DND-41 (cell line): ENCODE data around the gene PAMR1.

Experiments
- ATAC-seq: fragments of 200-7000 bp; cut with Tn5 transposase; 3 replicates; pipeline ENCODE4 v1.9.1; 2021; ENCODE audit warnings: low read depth; ENCODE audit not compliant: insufficient read depth
- DNase-seq: peaks from one replicate; pipeline ENCODE4 v3.0.0-alpha.2; 2020
- H2AFZ ChIP-seq: 2 replicates; pipeline ENCODE4 v1.6.0; 2012; ENCODE audit warnings: low read depth, low read length
- H3K27ac ChIP-seq: 2 replicates; pipeline ENCODE4 v1.5.1; 2012; ENCODE audit warnings: low read length, inconsistent platforms
- H3K27me3 ChIP-seq: fragments of 200-600 bp; sonication (generic); 2 replicates; pipeline ENCODE4 v1.6.0; 2012; ENCODE audit warnings: low read length, mild to moderate bottlenecking, inconsistent platforms; ENCODE audit not compliant: insufficient read depth, poor library complexity
- H3K36me3 ChIP-seq: 2 replicates; pipeline ENCODE4 v1.5.1; 2012; ENCODE audit warnings: low read length, inconsistent platforms; ENCODE audit not compliant: insufficient read depth
- H3K4me1 ChIP-seq: 2 replicates; pipeline ENCODE4 v1.5.1; 2012; ENCODE audit warnings: mild to moderate bottlenecking, low read length; ENCODE audit not compliant: insufficient read depth
- H3K4me2 ChIP-seq: 2 replicates; pipeline ENCODE4 v1.6.0; 2012; ENCODE audit warnings: mild to moderate bottlenecking, moderate library complexity, low read length, inconsistent platforms; ENCODE audit not compliant: insufficient read depth
- H3K4me3 ChIP-seq, 2 experiments: fragments of 200-600 bp in 1 of 2; shearing (Covaris generic) in 1 of 2; 2 replicates each; pipeline ENCODE4 v1.5.1; 2012 to 2016; ENCODE audit warnings: inconsistent platforms in 2 of 2, low read length in 2 of 2, mild to moderate bottlenecking in 2 of 2, low read depth in 1 of 2, moderate library complexity in 1 of 2
- H3K79me2 ChIP-seq: 2 replicates; pipeline ENCODE4 v1.6.0; 2012; ENCODE audit warnings: low read length, inconsistent platforms; ENCODE audit not compliant: insufficient read depth
- H3K9ac ChIP-seq: 2 replicates; pipeline ENCODE4 v1.6.0; 2012; ENCODE audit warnings: low read depth, mild to moderate bottlenecking, inconsistent platforms, low read length, moderate library complexity
- H3K9me3 ChIP-seq: 2 replicates; pipeline ENCODE4 v1.5.1; 2012; ENCODE audit warnings: low read length, moderate library complexity, mild to moderate bottlenecking, inconsistent platforms; ENCODE audit not compliant: insufficient read depth, severe bottlenecking
- H4K20me1 ChIP-seq: 2 replicates; pipeline ENCODE4 v1.6.0; 2012; ENCODE audit warnings: low read length; ENCODE audit not compliant: insufficient read depth
- EZH2 ChIP-seq: IDR thresholded peaks from 3 replicates; pipeline ENCODE4 v1.6.1; 2012; ENCODE audit warnings: borderline replicate concordance, low read depth, mild to moderate bottlenecking, moderate library complexity, low read length, inconsistent platforms; ENCODE audit not compliant: severe bottlenecking
- TF ChIP-seq, protein P1 (sequence below): IDR thresholded peaks from 2 replicates; pipeline ENCODE4 v1.5.1; 2012; ENCODE audit warnings: borderline replicate concordance, low read length, moderate library complexity, mild to moderate bottlenecking; ENCODE audit not compliant: poor library complexity, severe bottlenecking; ENCODE audit errors: extremely low read depth

Gene PAMR1

DNA sequence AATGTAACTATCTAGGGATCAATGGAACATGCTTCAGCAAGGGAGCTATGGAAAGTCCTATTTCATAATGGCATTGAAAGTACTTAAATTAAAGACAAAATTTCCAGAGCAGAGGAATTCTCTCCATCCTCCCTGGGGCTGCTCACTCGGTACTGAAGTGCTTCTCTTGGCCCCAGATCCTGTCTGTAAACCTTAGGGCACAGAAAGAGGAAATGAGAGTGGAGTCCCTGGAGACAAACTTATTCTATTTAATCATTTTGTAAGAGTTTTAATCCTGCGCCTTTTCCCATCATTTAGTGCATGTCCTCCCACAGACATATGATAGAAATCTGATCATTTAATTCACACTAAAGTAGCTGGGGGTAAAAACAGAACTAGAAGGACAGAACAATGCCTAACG is 20.9 kb upstream of the PAMR1 start:
- H3K79me2 ChIP-seq = no peaks in the 10 kb centered on the region
- no peak for TF ChIP-seq EZH2
- TF ChIP-seq, protein P1, sequence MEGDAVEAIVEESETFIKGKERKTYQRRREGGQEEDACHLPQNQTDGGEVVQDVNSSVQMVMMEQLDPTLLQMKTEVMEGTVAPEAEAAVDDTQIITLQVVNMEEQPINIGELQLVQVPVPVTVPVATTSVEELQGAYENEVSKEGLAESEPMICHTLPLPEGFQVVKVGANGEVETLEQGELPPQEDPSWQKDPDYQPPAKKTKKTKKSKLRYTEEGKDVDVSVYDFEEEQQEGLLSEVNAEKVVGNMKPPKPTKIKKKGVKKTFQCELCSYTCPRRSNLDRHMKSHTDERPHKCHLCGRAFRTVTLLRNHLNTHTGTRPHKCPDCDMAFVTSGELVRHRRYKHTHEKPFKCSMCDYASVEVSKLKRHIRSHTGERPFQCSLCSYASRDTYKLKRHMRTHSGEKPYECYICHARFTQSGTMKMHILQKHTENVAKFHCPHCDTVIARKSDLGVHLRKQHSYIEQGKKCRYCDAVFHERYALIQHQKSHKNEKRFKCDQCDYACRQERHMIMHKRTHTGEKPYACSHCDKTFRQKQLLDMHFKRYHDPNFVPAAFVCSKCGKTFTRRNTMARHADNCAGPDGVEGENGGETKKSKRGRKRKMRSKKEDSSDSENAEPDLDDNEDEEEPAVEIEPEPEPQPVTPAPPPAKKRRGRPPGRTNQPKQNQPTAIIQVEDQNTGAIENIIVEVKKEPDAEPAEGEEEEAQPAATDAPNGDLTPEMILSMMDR = no peak
- H3K9ac ChIP-seq = no peak overlapping the region
- H3K36me3 ChIP-seq = no peaks in the 10 kb centered on the region
- no peak overlapping the region for H3K4me2 ChIP-seq
- H3K9me3 ChIP-seq = no peaks in the 10 kb centered on the region
- DNase-seq (no peak), ATAC-seq (no peak)
- H3K4me3 ChIP-seq = no peak overlapping the region
- H2AFZ ChIP-seq = no peak overlapping the region
- no peaks in the 10 kb centered on the region for H3K4me1 ChIP-seq
- H3K27me3 ChIP-seq = peaks cover 7% of the 10 kb centered on the region
- no peaks in the 10 kb centered on the region for H4K20me1 ChIP-seq
- no peak overlapping the region for H3K27ac ChIP-seq

DNA sequence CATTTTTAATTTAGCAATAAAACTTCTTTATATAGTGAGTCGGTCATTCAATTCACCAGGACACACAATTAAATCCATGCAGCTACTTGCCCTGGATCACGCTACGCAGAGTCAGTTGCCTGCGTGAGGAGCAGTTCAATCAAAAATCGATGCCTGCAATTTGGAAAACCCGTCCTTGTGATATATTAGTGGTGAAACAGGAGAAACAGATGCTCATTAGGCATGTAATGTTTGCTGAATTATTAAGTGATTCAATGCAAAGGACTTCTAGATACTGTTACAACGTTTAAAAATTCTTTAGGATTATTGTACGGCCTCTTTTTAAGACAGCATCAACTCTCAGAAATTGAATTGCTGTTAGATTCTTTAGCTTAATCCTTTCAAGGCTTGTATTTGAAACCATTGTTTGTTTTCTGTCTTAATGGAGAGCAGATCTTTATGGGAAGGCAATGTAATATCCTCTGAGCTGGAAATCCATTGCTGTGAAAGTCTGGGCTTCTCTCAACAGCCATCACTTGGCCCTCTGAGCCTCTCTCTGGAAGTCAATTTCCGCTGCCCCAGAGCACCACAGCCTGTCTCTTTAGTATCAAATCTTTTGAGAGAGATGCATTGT is 20.1 kb upstream of the PAMR1 start:
- Histone ChIP-seq H3K27ac (no peak overlapping the region), H3K79me2 (no peaks in the 10 kb centered on the region), H2AFZ (no peak overlapping the region), H3K36me3 (no peaks in the 10 kb centered on the region), H3K9ac (no peak overlapping the region), H4K20me1 (no peaks in the 10 kb centered on the region), H3K4me1 (no peaks in the 10 kb centered on the region), H3K4me2 (no peak overlapping the region), H3K9me3 (no peaks in the 10 kb centered on the region), H3K4me3 (no peak overlapping the region), H3K27me3 (peaks cover 7% of the 10 kb centered on the region)
- TF ChIP-seq EZH2 = no peak
- TF ChIP-seq, protein P1 = no peak
- DNase-seq (no peak), ATAC-seq (no peak)

DNA sequence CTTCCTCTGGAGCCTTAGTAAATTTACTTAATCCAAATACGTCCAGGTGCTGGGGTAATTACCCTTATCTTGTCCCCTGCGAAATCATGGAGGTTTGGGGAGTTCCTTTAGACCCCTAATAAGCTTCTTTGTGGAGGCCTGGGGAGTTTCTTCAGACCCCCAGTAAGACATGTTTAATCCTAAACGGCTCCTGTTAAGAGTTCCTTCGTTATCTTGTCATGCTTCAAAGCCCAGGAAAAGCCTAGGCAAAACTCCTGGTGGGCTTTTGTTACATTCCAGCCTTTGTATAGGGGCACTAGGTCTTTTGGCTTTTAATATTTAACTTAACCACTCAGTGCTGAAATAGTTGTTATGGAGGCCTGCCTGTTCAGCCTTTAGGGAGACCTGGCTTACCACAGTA is 18.1 kb upstream of the PAMR1 start:
- TF ChIP-seq, protein P1 = no peak
- TF ChIP-seq EZH2 = no peak
- DNase-seq (no peak), ATAC-seq (no peak)
- Histone ChIP-seq H3K4me1 (no peaks in the 10 kb centered on the region), H3K4me2 (no peak overlapping the region), H3K9me3 (no peaks in the 10 kb centered on the region), H3K4me3 (no peak overlapping the region), H2AFZ (no peak overlapping the region), H3K36me3 (no peaks in the 10 kb centered on the region), H3K27ac (no peak overlapping the region), H4K20me1 (no peaks in the 10 kb centered on the region), H3K27me3 (peaks cover 4% of the 10 kb centered on the region), H3K79me2 (no peaks in the 10 kb centered on the region), H3K9ac (no peak overlapping the region)

DNA sequence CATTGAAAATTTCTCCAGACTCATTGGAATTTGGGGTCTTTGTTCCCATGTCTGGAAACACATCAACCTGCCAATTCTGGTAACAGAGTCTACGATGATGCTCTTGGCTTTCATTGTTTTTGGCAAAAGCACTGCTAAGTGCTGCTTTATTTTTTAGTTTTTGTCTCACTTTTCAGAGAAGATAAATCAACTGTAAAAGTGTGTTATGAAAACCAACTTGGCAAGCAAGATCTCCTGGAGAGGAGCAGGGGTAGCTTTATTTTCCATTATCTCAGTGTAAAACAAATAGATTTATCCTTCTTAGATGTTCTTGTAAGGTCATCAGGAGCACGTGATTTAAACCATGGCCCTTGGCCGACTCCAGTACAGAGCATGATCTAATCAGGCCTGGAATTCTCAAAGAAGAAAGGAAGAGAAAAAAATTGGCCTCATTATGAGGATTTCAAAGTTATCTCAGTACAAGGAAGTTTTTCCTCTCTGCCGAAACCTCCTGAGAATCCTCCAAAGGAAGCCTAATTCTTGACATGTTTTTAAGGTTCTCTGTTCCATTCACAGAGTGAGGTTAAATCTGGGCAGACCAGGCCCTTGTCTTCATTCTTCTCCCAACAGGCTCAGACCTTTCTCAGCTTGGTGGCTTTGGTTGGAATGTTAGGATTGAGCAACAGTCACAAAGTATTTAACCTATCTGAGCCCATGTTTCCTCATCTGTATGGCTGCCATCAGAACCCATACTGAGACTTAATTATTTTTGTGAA is 16.4 kb upstream of the PAMR1 start:
- DNase-seq (no peak), ATAC-seq (no peak)
- Histone ChIP-seq H3K36me3 (no peaks in the 10 kb centered on the region), H3K9ac (no peak overlapping the region), H3K27me3 (peaks cover 14% of the 10 kb centered on the region), H3K4me3 (no peak overlapping the region), H4K20me1 (no peaks in the 10 kb centered on the region), H2AFZ (no peak overlapping the region), H3K4me2 (no peak overlapping the region), H3K27ac (no peak overlapping the region), H3K79me2 (no peaks in the 10 kb centered on the region), H3K9me3 (no peaks in the 10 kb centered on the region), H3K4me1 (no peaks in the 10 kb centered on the region)
- TF ChIP-seq EZH2 = no peak
- TF ChIP-seq, protein P1 = no peak
